Measurements from ENCODE around the gene ZSWIM3. TPM values are rescaled to one million over a fixed set of nuclear protein-coding genes. Genes with fewer than 3 reads are reported as not detected.

ZSWIM3 gene
- total and polyA plus RNA-seq, 2 of the 13 experiments (the other 11 are each of a cell fraction or from before 2014, with no cell fraction given) = 5.2 to 5.8 TPM

GRCh38 chr20:45909336-45909808, 52.0 kb downstream of the ZSWIM3 start (continued):
- TF ChIP-seq HMG20A (CRISPR knock-in tag; IDR thresholded peaks at IDR 0.05; ENCODE audit: borderline replicate concordance) (no peak), MBNL3 (CRISPR knock-in tag; conservative IDR thresholded peaks at IDR 0.05) (no peak), ZNF639 (CRISPR knock-in tag; conservative IDR thresholded peaks at IDR 0.05) (no peak), HNRNPL (IDR thresholded peaks at IDR 0.05; ENCODE audit: low read depth, low read length) (no peak), ZKSCAN1 (IDR thresholded peaks at IDR 0.05; ENCODE audit: low read length) (no peak), THAP11 (CRISPR knock-in tag; IDR thresholded peaks at IDR 0.05) (peak; percentile 48; the same call in 1 of the 2 replicates), ZNF777 (CRISPR knock-in tag; IDR thresholded peaks at IDR 0.05) (no peak), KDM2A (CRISPR knock-in tag; IDR thresholded peaks at IDR 0.05; ENCODE audit: borderline replicate concordance, low read depth) (peak; percentile 35; the same call in 1 of the 2 replicates), ZNF17 (CRISPR knock-in tag; IDR thresholded peaks at IDR 0.05) (no peak), ZSCAN21 (CRISPR knock-in tag; IDR thresholded peaks at IDR 0.05; ENCODE audit: borderline replicate concordance) (no peak), ZNF10 (CRISPR knock-in tag; IDR thresholded peaks at IDR 0.05; ENCODE audit: borderline replicate concordance, low read depth) (no peak), ZNF124 (CRISPR knock-in tag; IDR thresholded peaks at IDR 0.05) (0 out of 2 replicates have a peak, but pooled peaks have one; percentile 7), ZNF24 (IDR thresholded peaks at IDR 0.05) (no peak), SCMH1 (CRISPR knock-in tag; IDR thresholded peaks at IDR 0.05; ENCODE audit: borderline replicate concordance) (no peak), ZNF160 (CRISPR knock-in tag; IDR thresholded peaks at IDR 0.05) (0 out of 2 replicates have a peak, but pooled peaks have one; percentile 59), RXRA (CRISPR knock-in tag; IDR thresholded peaks at IDR 0.05) (no peak; the same call in 1 of the 2 replicates), ZNF136 (CRISPR knock-in tag; IDR thresholded peaks at IDR 0.05; ENCODE audit: low read depth) (no peak), MXD3 (CRISPR knock-in tag; IDR thresholded peaks at IDR 0.05) (no peak), SYNCRIP (IDR thresholded peaks at IDR 0.05; ENCODE audit: insufficient read depth, low read depth, low read length) (no peak), NR2C2 (CRISPR knock-in tag; IDR thresholded peaks at IDR 0.05; ENCODE audit: borderline replicate concordance) (0 out of 2 replicates have a peak, but pooled peaks have one; percentile 44), PPARG (CRISPR knock-in tag; conservative IDR thresholded peaks at IDR 0.05) (peak; percentile 51; the same call in 1 of the 2 replicates), ZNF773 (CRISPR knock-in tag; IDR thresholded peaks at IDR 0.05; ENCODE audit: borderline replicate concordance) (no peak), ATRX (CRISPR knock-in tag; IDR thresholded peaks at IDR 0.05; ENCODE audit: borderline replicate concordance) (no peak), ARID2 (CRISPR knock-in tag; IDR thresholded peaks at IDR 0.05; ENCODE audit: borderline replicate concordance) (no peak), CC2D1A (CRISPR knock-in tag; IDR thresholded peaks at IDR 0.05) (no peak), MTF1 (CRISPR knock-in tag; IDR thresholded peaks at IDR 0.05) (no peak), PATZ1 (CRISPR knock-in tag; IDR thresholded peaks at IDR 0.05) (peak; percentile 73), CREM (IDR thresholded peaks at IDR 0.05) (no peak; the same call in 1 of the 2 replicates), CREM (CRISPR knock-in tag; IDR thresholded peaks at IDR 0.05) (no peak), ELF1 (CRISPR knock-in tag; IDR thresholded peaks at IDR 0.05) (peak; percentile 84)

Measured in HepG2 (cell line).